ENCODE measurements around the gene OR52A5. TPM values are rescaled to one million over a fixed set of nuclear protein-coding genes. Genes with fewer than 3 reads are reported as not detected.
"Not testable (repeated sequence)": the region's sequence is repeated elsewhere in the genome, so short reads cannot be mapped to it uniquely, and the experiment has no call there.

Gene OR52A5
- total RNA-seq, 2 donors from 2014 or later = not detected

- H3K36me3 ChIP-seq = no peaks in the 10 kb centered on the region
- no peak overlapping the region for H3K4me3 ChIP-seq
- no peak for TF ChIP-seq CTCF (IDR thresholded peaks at IDR 0.05)
- H3K9ac ChIP-seq (ENCODE audit: low read depth in 2 of 2, low read length in 2 of 2) = no peak overlapping the region
- no peaks in the 10 kb centered on the region for H3K4me1 ChIP-seq
- H3K27ac ChIP-seq = no peak overlapping the region
- H3K27me3 ChIP-seq = no peaks in the 10 kb centered on the region
- intact Hi-C loops (cut with DNase I) = no loop called here
- H3K9me3 ChIP-seq = no peaks in the 10 kb centered on the region
- DNase-seq = no peak
Observed at GRCh38 chr11:5159806-5160205, 21.6 kb upstream of the OR52A5 start.

- no peak within 1 kb of the TSS for H3K27ac ChIP-seq
- intact Hi-C loops (cut with DNase I) = no loop called here
- H3K4me1 ChIP-seq = no peaks in the 10 kb centered on the region
- DNase-seq = no peak
- H3K9me3 ChIP-seq = no peaks in the 10 kb centered on the region
- H3K9ac ChIP-seq (ENCODE audit: low read depth in 2 of 2, low read length in 2 of 2) = no peak within 1 kb of the TSS
- no peak for TF ChIP-seq CTCF (IDR thresholded peaks at IDR 0.05)
- H3K36me3 ChIP-seq = no peaks in the 10 kb centered on the region
- no peaks in the 10 kb centered on the region for H3K27me3 ChIP-seq
- no peak within 1 kb of the TSS for H3K4me3 ChIP-seq
Observed at GRCh38 chr11:5154657-5155056, 16.5 kb upstream of the OR52A5 start, which contains the start of gene OR52A1. Gene OR52A1, minus strand, starts transcription at chr11:5154757. Its CDS starts 2,388 bp downstream, at chr11:5152369.

- Histone ChIP-seq H3K36me3 (no peaks in the 10 kb centered on the region), H3K27ac (no peak overlapping the region), H3K4me1 (no peaks in the 10 kb centered on the region), H3K4me3 (no peak overlapping the region), H3K9ac (ENCODE audit: low read depth in 2 of 2, low read length in 2 of 2) (no peak overlapping the region), H3K27me3 (no peaks in the 10 kb centered on the region), H3K9me3 (no peaks in the 10 kb centered on the region)
- no peak for TF ChIP-seq CTCF (IDR thresholded peaks at IDR 0.05)
- intact Hi-C loops (cut with DNase I) = no loop called here
- no peak for DNase-seq
Observed at GRCh38 chr11:5153574-5154431, 15.6 kb upstream of the OR52A5 start.

GRCh38 chr11:5151713-5152153 lies 13.6 kb upstream of the OR52A5 start:
- no peak for TF ChIP-seq CTCF (IDR thresholded peaks at IDR 0.05)
- Histone ChIP-seq H3K27ac (no peak overlapping the region), H3K9ac (ENCODE audit: low read depth in 2 of 2, low read length in 2 of 2) (no peak overlapping the region), H3K36me3 (no peaks in the 10 kb centered on the region), H3K27me3 (no peaks in the 10 kb centered on the region), H3K9me3 (no peaks in the 10 kb centered on the region), H3K4me1 (no peaks in the 10 kb centered on the region), H3K4me3 (no peak overlapping the region)
- intact Hi-C loops (cut with DNase I) = no loop called here
- no peak for DNase-seq

- H3K4me3 ChIP-seq; H3K36me3 ChIP-seq; intact Hi-C loops (cut with DNase I); DNase-seq; H3K4me1 ChIP-seq; H3K9ac ChIP-seq (ENCODE audit: low read depth in 2 of 2, low read length in 2 of 2); H3K27ac ChIP-seq; H3K9me3 ChIP-seq; H3K27me3 ChIP-seq: not testable (repeated sequence)
Observed at GRCh38 chr11:5144206-5144605, 6.0 kb upstream of the OR52A5 start.

- H3K4me3 ChIP-seq = no peak overlapping the region
- no peak overlapping the region for H3K27ac ChIP-seq
- DNase-seq = no peak
- H3K36me3 ChIP-seq = no peaks in the 10 kb centered on the region
- no peaks in the 10 kb centered on the region for H3K9me3 ChIP-seq
- no peaks in the 10 kb centered on the region for H3K27me3 ChIP-seq
- no peak for TF ChIP-seq CTCF (IDR thresholded peaks at IDR 0.05)
- intact Hi-C loops (cut with DNase I) = no loop called here
- no peaks in the 10 kb centered on the region for H3K4me1 ChIP-seq
- no peak overlapping the region for H3K9ac ChIP-seq (ENCODE audit: low read depth in 2 of 2, low read length in 2 of 2)
Observed at GRCh38 chr11:5137014-5137413, 1.1 kb downstream of the OR52A5 start.
